Endothelial cell of umbilical vein (primary cell): ENCODE measurements around the gene SH3D19.

Experiments used
- POLR2AphosphoS5 ChIP-seq: IDR thresholded peaks from 2 replicates; pipeline ENCODE4 v1.6.1; 2012; ENCODE audit warnings: low read depth, mild to moderate bottlenecking, control low read depth, low read length, moderate library complexity; ENCODE audit not compliant: insufficient read depth
- TF ChIP-seq, protein P1 (sequence below), 2 donors: IDR thresholded peaks; 1 replicate in 1 of 2; 2 replicates in 1 of 2; pipeline ENCODE4 v1.5.1; 2011; ENCODE audit warnings: low read length in 2 of 2, mild to moderate bottlenecking in 2 of 2, moderate library complexity in 2 of 2, control low read depth in 1 of 2, inconsistent platforms in 1 of 2, low read depth in 1 of 2; ENCODE audit not compliant: insufficient read depth in 1 of 2; ENCODE audit errors: extremely low read depth in 1 of 2

DNA sequence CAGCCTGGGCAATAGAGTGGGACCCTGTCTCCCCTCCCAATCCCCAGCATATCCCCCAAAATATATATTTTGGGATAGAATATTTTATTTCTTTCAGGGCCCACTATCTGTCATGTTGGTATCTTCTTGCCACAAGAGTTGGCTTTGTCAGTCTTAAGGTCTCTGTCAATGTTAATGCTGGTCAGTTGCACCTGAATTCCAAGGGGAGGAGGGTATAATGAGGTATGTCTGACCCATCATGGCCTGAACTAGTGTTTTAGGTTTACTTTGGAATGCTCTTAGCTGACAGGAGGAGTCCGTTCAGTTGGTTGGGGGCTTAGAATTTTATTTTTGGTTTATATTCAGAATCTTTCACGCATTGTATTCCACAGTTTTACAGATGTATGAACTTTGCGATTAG, 232.2 kb downstream of the SH3D19 start:
- TF ChIP-seq, protein P1, sequence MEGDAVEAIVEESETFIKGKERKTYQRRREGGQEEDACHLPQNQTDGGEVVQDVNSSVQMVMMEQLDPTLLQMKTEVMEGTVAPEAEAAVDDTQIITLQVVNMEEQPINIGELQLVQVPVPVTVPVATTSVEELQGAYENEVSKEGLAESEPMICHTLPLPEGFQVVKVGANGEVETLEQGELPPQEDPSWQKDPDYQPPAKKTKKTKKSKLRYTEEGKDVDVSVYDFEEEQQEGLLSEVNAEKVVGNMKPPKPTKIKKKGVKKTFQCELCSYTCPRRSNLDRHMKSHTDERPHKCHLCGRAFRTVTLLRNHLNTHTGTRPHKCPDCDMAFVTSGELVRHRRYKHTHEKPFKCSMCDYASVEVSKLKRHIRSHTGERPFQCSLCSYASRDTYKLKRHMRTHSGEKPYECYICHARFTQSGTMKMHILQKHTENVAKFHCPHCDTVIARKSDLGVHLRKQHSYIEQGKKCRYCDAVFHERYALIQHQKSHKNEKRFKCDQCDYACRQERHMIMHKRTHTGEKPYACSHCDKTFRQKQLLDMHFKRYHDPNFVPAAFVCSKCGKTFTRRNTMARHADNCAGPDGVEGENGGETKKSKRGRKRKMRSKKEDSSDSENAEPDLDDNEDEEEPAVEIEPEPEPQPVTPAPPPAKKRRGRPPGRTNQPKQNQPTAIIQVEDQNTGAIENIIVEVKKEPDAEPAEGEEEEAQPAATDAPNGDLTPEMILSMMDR (IDR thresholded peaks at IDR 0.05; ENCODE audit: extremely low read depth in 1 of 2, insufficient read depth in 1 of 2, low read depth in 1 of 2, low read length in 2 of 2) = no peak
- no peak for TF ChIP-seq POLR2AphosphoS5
